C4-2B (cell line): ENCODE data around the gene MRPL4.

Source experiments
- ZFX ChIP-seq: fragments of 450-650 bp; IDR thresholded peaks from 2 replicates; pipeline ENCODE4 v1.6.1; 2017
- TF ChIP-seq, protein P1 (sequence below): fragments of 450-650 bp; conservative IDR thresholded peaks from 2 replicates; pipeline ENCODE4 v1.5.1; 2017; ENCODE audit warnings: mild to moderate bottlenecking

DNA sequence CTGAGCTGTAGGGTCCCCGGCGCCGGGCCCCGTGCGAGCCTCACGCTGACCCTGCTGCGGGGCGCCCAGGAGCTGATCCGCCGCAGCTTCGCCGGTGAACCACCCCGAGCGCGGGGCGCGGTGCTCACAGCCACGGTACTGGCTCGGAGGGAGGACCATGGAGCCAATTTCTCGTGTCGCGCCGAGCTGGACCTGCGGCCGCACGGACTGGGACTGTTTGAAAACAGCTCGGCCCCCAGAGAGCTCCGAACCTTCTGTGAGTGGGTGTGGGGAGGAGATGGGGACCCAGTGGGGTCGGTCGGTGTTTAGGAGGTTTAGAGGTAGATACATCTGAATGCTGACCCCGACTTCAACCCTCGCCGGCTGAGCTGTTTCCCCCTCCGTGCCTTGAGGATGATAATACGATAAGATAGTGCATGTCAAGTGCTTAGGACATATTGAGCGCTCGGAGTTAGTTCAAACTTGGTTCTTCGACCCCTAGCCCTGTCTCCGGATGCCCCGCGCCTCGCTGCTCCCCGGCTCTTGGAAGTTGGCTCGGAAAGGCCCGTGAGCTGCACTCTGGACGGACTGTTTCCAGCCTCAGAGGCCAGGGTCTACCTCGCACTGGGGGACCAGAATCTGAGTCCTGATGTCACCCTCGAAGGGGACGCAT is 39.7 kb downstream of the MRPL4 start:
- TF ChIP-seq, protein P1, sequence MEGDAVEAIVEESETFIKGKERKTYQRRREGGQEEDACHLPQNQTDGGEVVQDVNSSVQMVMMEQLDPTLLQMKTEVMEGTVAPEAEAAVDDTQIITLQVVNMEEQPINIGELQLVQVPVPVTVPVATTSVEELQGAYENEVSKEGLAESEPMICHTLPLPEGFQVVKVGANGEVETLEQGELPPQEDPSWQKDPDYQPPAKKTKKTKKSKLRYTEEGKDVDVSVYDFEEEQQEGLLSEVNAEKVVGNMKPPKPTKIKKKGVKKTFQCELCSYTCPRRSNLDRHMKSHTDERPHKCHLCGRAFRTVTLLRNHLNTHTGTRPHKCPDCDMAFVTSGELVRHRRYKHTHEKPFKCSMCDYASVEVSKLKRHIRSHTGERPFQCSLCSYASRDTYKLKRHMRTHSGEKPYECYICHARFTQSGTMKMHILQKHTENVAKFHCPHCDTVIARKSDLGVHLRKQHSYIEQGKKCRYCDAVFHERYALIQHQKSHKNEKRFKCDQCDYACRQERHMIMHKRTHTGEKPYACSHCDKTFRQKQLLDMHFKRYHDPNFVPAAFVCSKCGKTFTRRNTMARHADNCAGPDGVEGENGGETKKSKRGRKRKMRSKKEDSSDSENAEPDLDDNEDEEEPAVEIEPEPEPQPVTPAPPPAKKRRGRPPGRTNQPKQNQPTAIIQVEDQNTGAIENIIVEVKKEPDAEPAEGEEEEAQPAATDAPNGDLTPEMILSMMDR, result no peak
- no peak for TF ChIP-seq ZFX
